Natural killer cell (primary cell): ENCODE data around the gene ABHD2. TPM values are rescaled to one million over a fixed set of nuclear protein-coding genes. Genes with fewer than 3 reads are reported as not detected.

ENCODE experiments used
- ATAC-seq, 3 donors: fragments of 150-1000 bp in 2 of 3; fragments of 200-7000 bp in 1 of 3; cut with Tn5 transposase; 1 replicate in 1 of 3; 2 replicates in 2 of 3; pipeline ENCODE4 v1.10.0; 2021; ENCODE audit warnings: mild to moderate bottlenecking in 2 of 3, moderate library complexity in 2 of 3
- DNase-seq, 2 donors: peaks; one replicate each; pipeline versions ENCODE4 v3.0.0 to v3.0.0-alpha.2; 2013 to 2021; ENCODE audit warnings: mixed read lengths in 1 of 2
- H3K27ac ChIP-seq: one replicate; pipeline ENCODE4 v1.5.1; 2013; ENCODE audit warnings: mild to moderate bottlenecking, low read length
- H3K27me3 ChIP-seq: one replicate; pipeline ENCODE4 v1.6.1; 2013; ENCODE audit warnings: low read length; ENCODE audit not compliant: control insufficient read depth, insufficient read depth
- H3K36me3 ChIP-seq: one replicate; pipeline ENCODE4 v1.6.1; 2013; ENCODE audit warnings: low read length; ENCODE audit not compliant: control insufficient read depth, insufficient read depth
- H3K4me1 ChIP-seq: one replicate; pipeline ENCODE4 v1.6.1; 2013; ENCODE audit warnings: low read length; ENCODE audit not compliant: control insufficient read depth, insufficient read depth
- H3K4me3 ChIP-seq: one replicate; pipeline ENCODE4 v1.5.1; 2013; ENCODE audit warnings: low read length
- H3K9me3 ChIP-seq: one replicate; pipeline ENCODE4 v1.6.1; 2013; ENCODE audit warnings: low read length; ENCODE audit not compliant: control insufficient read depth, insufficient read depth
- H3K27ac Mint-ChIP-seq, 2 donors: one replicate each; pipeline ENCODE4 v1.8.0; 2022; ENCODE audit warnings: mild to moderate bottlenecking in 2 of 2, mixed read lengths in 2 of 2, moderate library complexity in 1 of 2
- H3K27me3 Mint-ChIP-seq, 2 donors: one replicate each; pipeline ENCODE4 v1.8.0; 2022; ENCODE audit warnings: low read depth in 2 of 2, mixed read lengths in 2 of 2
- H3K36me3 Mint-ChIP-seq: one replicate; pipeline ENCODE4 v1.8.0; 2022; ENCODE audit warnings: mixed read lengths
- H3K4me1 Mint-ChIP-seq, 2 donors: one replicate each; pipeline ENCODE4 v1.8.0; 2022; ENCODE audit warnings: mixed read lengths in 2 of 2
- H3K4me3 Mint-ChIP-seq: one replicate; pipeline ENCODE4 v1.8.0; 2022; ENCODE audit warnings: mild to moderate bottlenecking, moderate library complexity, mixed read lengths
- H3K9me3 Mint-ChIP-seq, 2 donors: one replicate each; pipeline ENCODE4 v1.8.0; 2022; ENCODE audit warnings: mixed read lengths in 2 of 2
- CTCF ChIP-seq: fragments of 200-600 bp; IDR thresholded peaks from one replicate; pipeline ENCODE4 v1.8.0; 2022; ENCODE audit warnings: antibody characterized with exemption
- WGBS: methylation state at CpG from one replicate; pipeline ENCODE4 v1.1.7; 2013; ENCODE audit warnings: missing lambda C conversion rate; ENCODE audit not compliant: insufficient coverage; 5-methylcytosine and 5-hydroxymethylcytosine counted together
- intact Hi-C: fragments of 100-400 bp; cut with micrococcal nuclease; formaldehyde crosslinking; loops from one replicate; pipeline ENCODE4 v1.14.2; 2022
- total RNA-seq, 4 donors: library from RNA; stranded (reverse); fragments of 120-200 nt in 1 of 4; gene quantifications; one replicate each; pipeline versions ENCODE4 v1.2.3 to v1.2.4, GENCODE V29; 2013 to 2022

Gene ABHD2
- total RNA-seq, 3 donors from 2014 or later (not counting 1 experiment from before 2014, with no cell fraction given) = 187 to 236 (median 191) TPM

- H3K4me3 Mint-ChIP-seq = no peak overlapping the region
- Histone ChIP-seq H3K4me1 (peaks cover 7% of the 10 kb centered on the region), H3K27me3 (no peaks in the 10 kb centered on the region), H3K9me3 (no peaks in the 10 kb centered on the region), H3K4me3 (no peak overlapping the region), H3K36me3 (no peaks in the 10 kb centered on the region), H3K27ac (no peak overlapping the region)
- H3K4me1 Mint-ChIP-seq = peaks cover 10 to 15% of the 10 kb centered on the region in 2 donors
- ATAC-seq = peak in 1 of 3 donors; percentile 20
- H3K36me3 Mint-ChIP-seq = no peaks in the 10 kb centered on the region
- H3K9me3 Mint-ChIP-seq = no peaks in the 10 kb centered on the region
- no peak for TF ChIP-seq CTCF
- no peak overlapping the region for H3K27ac Mint-ChIP-seq
- H3K27me3 Mint-ChIP-seq = peaks cover 0 to 3% of the 10 kb centered on the region in 2 donors
- DNase-seq = no peak
- 7% methylated on average over 3 of the region's 3 CpGs for WGBS
- intact Hi-C loops = no loop called here
Observed at GRCh38 chr15:89052474-89052873, 35.8 kb upstream of the ABHD2 start.

- no peak for ATAC-seq
- no peak overlapping the region for H3K4me3 Mint-ChIP-seq
- H3K27ac Mint-ChIP-seq = no peak overlapping the region
- H3K4me1 Mint-ChIP-seq = peaks cover 13 to 18% of the 10 kb centered on the region in 2 donors
- no peaks in the 10 kb centered on the region for H3K36me3 Mint-ChIP-seq
- no peaks in the 10 kb centered on the region for H3K9me3 Mint-ChIP-seq
- H3K4me1 ChIP-seq = peaks cover 12% of the 10 kb centered on the region
- H3K27ac ChIP-seq = no peak overlapping the region
- no peaks in the 10 kb centered on the region for H3K27me3 ChIP-seq
- H3K27me3 Mint-ChIP-seq = no peaks in the 10 kb centered on the region
- no peak for DNase-seq
- H3K4me3 ChIP-seq = no peak overlapping the region
- no peak for TF ChIP-seq CTCF
- 97% methylated on average over 6 of the region's 6 CpGs for WGBS
- no peaks in the 10 kb centered on the region for H3K36me3 ChIP-seq
- intact Hi-C loops = no loop called here
- H3K9me3 ChIP-seq = no peaks in the 10 kb centered on the region
Observed at GRCh38 chr15:89054873-89055272, 33.4 kb upstream of the ABHD2 start.

- Histone ChIP-seq H3K27ac (no peak overlapping the region), H3K36me3 (no peaks in the 10 kb centered on the region), H3K27me3 (no peaks in the 10 kb centered on the region), H3K9me3 (no peaks in the 10 kb centered on the region), H3K4me1 (peaks cover 9% of the 10 kb centered on the region), H3K4me3 (no peak overlapping the region)
- peak; percentile 99 for TF ChIP-seq CTCF
- ATAC-seq = peak; percentile 95 to 100 (median 100)
- DNase-seq = peak; percentile 89
- H3K4me1 Mint-ChIP-seq = peaks cover 8 to 10% of the 10 kb centered on the region in 2 donors
- no peaks in the 10 kb centered on the region for H3K9me3 Mint-ChIP-seq
- H3K27me3 Mint-ChIP-seq = no peaks in the 10 kb centered on the region
- intact Hi-C loops = loop anchor here (1.0 to 2.0 kb wide), 2 partner anchors 71 to 120 kb away; no protein-coding TSS in a partner anchor
- no peak overlapping the region for H3K27ac Mint-ChIP-seq
- H3K4me3 Mint-ChIP-seq = no peak overlapping the region
- 32% methylated on average over 11 of the region's 13 CpGs for WGBS
- H3K36me3 Mint-ChIP-seq = no peaks in the 10 kb centered on the region
Observed at GRCh38 chr15:89057506-89058133, 30.6 kb upstream of the ABHD2 start.

- ATAC-seq (no peak), DNase-seq (no peak)
- Mint-ChIP-seq H3K27me3 (no peaks in the 10 kb centered on the region), H3K36me3 (no peaks in the 10 kb centered on the region), H3K4me3 (no peak overlapping the region), H3K4me1 (peaks cover 7 to 10% of the 10 kb centered on the region in 2 donors), H3K9me3 (no peaks in the 10 kb centered on the region), H3K27ac (no peak overlapping the region)
- WGBS = 96% methylated on average over 3 of the region's 4 CpGs
- H3K27ac ChIP-seq = no peak overlapping the region
- no peaks in the 10 kb centered on the region for H3K9me3 ChIP-seq
- intact Hi-C loops = no loop called here
- no peaks in the 10 kb centered on the region for H3K27me3 ChIP-seq
- no peak for TF ChIP-seq CTCF
- H3K4me1 ChIP-seq = peaks cover 8% of the 10 kb centered on the region
- H3K4me3 ChIP-seq = no peak overlapping the region
- H3K36me3 ChIP-seq = no peaks in the 10 kb centered on the region
Observed at GRCh38 chr15:89058376-89058775, 29.9 kb upstream of the ABHD2 start.
